ENCODE measurements around the gene SDK1.

Gene SDK1

GRCh38 chr7:3832199-3832598 is 531.1 kb downstream of the SDK1 start:
- DNase-seq, result no peak
- Histone ChIP-seq H3K36me3 (no peaks in the 10 kb centered on the region), H3K27me3 (ENCODE audit: insufficient read depth, low read depth, severe bottlenecking) (no peaks in the 10 kb centered on the region), H3K27ac (no peak overlapping the region), H3K9me3 (ENCODE audit: severe bottlenecking) (no peaks in the 10 kb centered on the region), H3K4me3 (ENCODE audit: low read depth, low read length) (no peak overlapping the region)
- no peak for TF ChIP-seq CTCF (IDR thresholded peaks at IDR 0.05; ENCODE audit: low read depth, low read length)

GRCh38 chr7:3835109-3835508 is 534.1 kb downstream of the SDK1 start:
- TF ChIP-seq CTCF (IDR thresholded peaks at IDR 0.05; ENCODE audit: low read depth, low read length), result no peak
- no peaks in the 10 kb centered on the region for H3K36me3 ChIP-seq
- H3K4me3 ChIP-seq (ENCODE audit: low read depth, low read length), result no peak overlapping the region
- no peak overlapping the region for H3K27ac ChIP-seq
- H3K9me3 ChIP-seq (ENCODE audit: severe bottlenecking), result no peaks in the 10 kb centered on the region
- no peak for DNase-seq
- no peaks in the 10 kb centered on the region for H3K27me3 ChIP-seq (ENCODE audit: insufficient read depth, low read depth, severe bottlenecking)

GRCh38 chr7:3836855-3837254 is 535.8 kb downstream of the SDK1 start:
- Histone ChIP-seq H3K36me3 (no peaks in the 10 kb centered on the region), H3K9me3 (ENCODE audit: severe bottlenecking) (no peaks in the 10 kb centered on the region), H3K27ac (no peak overlapping the region), H3K27me3 (ENCODE audit: insufficient read depth, low read depth, severe bottlenecking) (no peaks in the 10 kb centered on the region), H3K4me3 (ENCODE audit: low read depth, low read length) (no peak overlapping the region)
- no peak for TF ChIP-seq CTCF (IDR thresholded peaks at IDR 0.05; ENCODE audit: low read depth, low read length)
- DNase-seq, result no peak

GRCh38 chr7:3844540-3845151 is 543.6 kb downstream of the SDK1 start:
- DNase-seq, result no peak
- Histone ChIP-seq H3K27ac (no peak overlapping the region), H3K36me3 (no peaks in the 10 kb centered on the region), H3K4me3 (ENCODE audit: low read depth, low read length) (no peak overlapping the region), H3K27me3 (ENCODE audit: insufficient read depth, low read depth, severe bottlenecking) (no peaks in the 10 kb centered on the region), H3K9me3 (ENCODE audit: severe bottlenecking) (no peaks in the 10 kb centered on the region)
- TF ChIP-seq CTCF (IDR thresholded peaks at IDR 0.05; ENCODE audit: low read depth, low read length), result no peak

GRCh38 chr7:3846738-3847137 is 545.7 kb downstream of the SDK1 start:
- Histone ChIP-seq H3K36me3 (no peaks in the 10 kb centered on the region), H3K27ac (no peak overlapping the region), H3K27me3 (ENCODE audit: insufficient read depth, low read depth, severe bottlenecking) (no peaks in the 10 kb centered on the region), H3K4me3 (ENCODE audit: low read depth, low read length) (no peak overlapping the region), H3K9me3 (ENCODE audit: severe bottlenecking) (no peaks in the 10 kb centered on the region)
- no peak for DNase-seq
- no peak for TF ChIP-seq CTCF (IDR thresholded peaks at IDR 0.05; ENCODE audit: low read depth, low read length)

- no peak for TF ChIP-seq CTCF (IDR thresholded peaks at IDR 0.05; ENCODE audit: low read depth, low read length)
- Histone ChIP-seq H3K27me3 (ENCODE audit: insufficient read depth, low read depth, severe bottlenecking) (no peaks in the 10 kb centered on the region), H3K4me3 (ENCODE audit: low read depth, low read length) (no peak overlapping the region), H3K9me3 (ENCODE audit: severe bottlenecking) (no peaks in the 10 kb centered on the region), H3K36me3 (no peaks in the 10 kb centered on the region), H3K27ac (no peak overlapping the region)
- DNase-seq, result peak; percentile 25
These were observed 546.3 kb downstream of the SDK1 start for GRCh38 chr7:3847336-3847735.
